Caco-2 (cell line): ENCODE measurements around the gene UBTD2. TPM values are rescaled to one million over a fixed set of nuclear protein-coding genes. Genes with fewer than 3 reads are reported as not detected.

Source experiments
- BruUV-seq: library from RNA; stranded (reverse); fragments of 400-500 nt; replicated peaks from 2 replicates; lab custom pipeline; 2021; lab: Mats Ljungman, UMichigan
- CTCF ChIA-PET: fragments of 300-600 bp; sonication (Branson Sonifier 250); formaldehyde crosslinking; loops from one replicate; lab custom pipeline; 2022; ENCODE audit warnings: antibody characterized with exemption; lab: Charles Lee
- POLR2A ChIA-PET: fragments of 300-600 bp; sonication (Branson Sonifier 250); formaldehyde crosslinking; loops from one replicate; lab custom pipeline; 2022; ENCODE audit warnings: antibody characterized with exemption; lab: Charles Lee
- DNase-seq, 2 experiments: peaks; one replicate each; pipeline versions ENCODE4 v3.0.0 to v3.0.0-alpha.2; 2020 to 2022
- H3K27me3 ChIP-seq: replicated peaks from 2 replicates; pipeline ENCODE4 v1.6.0; 2011; ENCODE audit warnings: low read length; ENCODE audit not compliant: control insufficient read depth, insufficient read depth
- H3K36me3 ChIP-seq: 2 replicates; pipeline ENCODE4 v1.5.1; 2011; ENCODE audit warnings: low read length; ENCODE audit not compliant: control insufficient read depth, insufficient read depth
- H3K4me1 ChIP-seq: fragments of 250-450 bp; sonication (Bioruptor Pico); 2 replicates; pipeline ENCODE4 v1.5.1; 2020; ENCODE audit warnings: mild to moderate bottlenecking
- H3K4me3 ChIP-seq: 2 replicates; pipeline ENCODE4 v1.5.1; 2011; ENCODE audit warnings: low read depth, mild to moderate bottlenecking, control low read depth, low read length
- H3K9me3 ChIP-seq: fragments of 250-450 bp; sonication (Bioruptor Pico); 2 replicates; pipeline ENCODE4 v1.5.1; 2020; ENCODE audit warnings: mild to moderate bottlenecking, moderate library complexity
- H3K27ac Mint-ChIP-seq: one replicate; pipeline ENCODE4 v1.8.0; 2022; ENCODE audit warnings: mixed read lengths; ENCODE audit not compliant: unreplicated experiment
- H3K27me3 Mint-ChIP-seq: one replicate; pipeline ENCODE4 v1.8.0; 2022; ENCODE audit warnings: mixed read lengths; ENCODE audit not compliant: insufficient read depth, unreplicated experiment
- H3K36me3 Mint-ChIP-seq: one replicate; pipeline ENCODE4 v1.8.0; 2022; ENCODE audit warnings: mild to moderate bottlenecking, mixed read lengths; ENCODE audit not compliant: insufficient read depth, unreplicated experiment
- H3K4me1 Mint-ChIP-seq: one replicate; pipeline ENCODE4 v1.8.0; 2022; ENCODE audit warnings: low read depth, mixed read lengths; ENCODE audit not compliant: unreplicated experiment
- H3K4me3 Mint-ChIP-seq: one replicate; pipeline ENCODE4 v1.8.0; 2022; ENCODE audit warnings: mild to moderate bottlenecking, moderate library complexity, mixed read lengths; ENCODE audit not compliant: unreplicated experiment
- H3K9me3 Mint-ChIP-seq: one replicate; pipeline ENCODE4 v1.8.0; 2022; ENCODE audit warnings: mixed read lengths; ENCODE audit not compliant: unreplicated experiment
- CTCF ChIP-seq, 2 experiments: fragments of 200-600 bp in 1 of 2; IDR thresholded peaks; 1 replicate in 1 of 2; 2 replicates in 1 of 2; pipeline versions ENCODE4 v1.5.1 to v1.8.0; 2011 to 2022; ENCODE audit warnings: antibody characterized with exemption in 1 of 2, control low read depth in 1 of 2, inconsistent platforms in 1 of 2, low read depth in 1 of 2, low read length in 1 of 2, mild to moderate bottlenecking in 1 of 2, moderate library complexity in 1 of 2; ENCODE audit not compliant: insufficient read depth in 1 of 2, severe bottlenecking in 1 of 2, unreplicated experiment in 1 of 2
- intact Hi-C: fragments of 100-400 bp; cut with micrococcal nuclease; formaldehyde crosslinking; loops from one replicate; pipeline ENCODE4 v1.10.0; 2022; ENCODE audit not compliant: unreplicated experiment
- total RNA-seq: library from RNA; stranded (reverse); gene quantifications from 2 replicates; pipeline ENCODE4 v1.2.3, GENCODE V29; 2022

Gene UBTD2
- total RNA-seq, 1 experiment from 2014 or later = 32.4 TPM

GRCh38 chr5:172281346-172281745, 2.2 kb downstream of the UBTD2 start:
- POLR2A ChIA-PET = no interaction called here
- no peak for TF ChIP-seq CTCF (IDR thresholded peaks at IDR 0.05; ENCODE audit: insufficient read depth in 1 of 2, low read depth in 1 of 2, low read length in 1 of 2, severe bottlenecking in 1 of 2, unreplicated experiment in 1 of 2)
- H3K4me3 ChIP-seq = peak overlapping the region; percentile 18; the same call in 1 of the 2 replicates
- H3K4me3 Mint-ChIP-seq = peak overlapping the region; percentile 86
- CTCF ChIA-PET = no interaction called here
- H3K36me3 ChIP-seq = no peaks in the 10 kb centered on the region; the same call in 1 of the 2 replicates
- peaks cover 12% of the 10 kb centered on the region for H3K4me1 Mint-ChIP-seq
- no peaks in the 10 kb centered on the region for H3K27me3 Mint-ChIP-seq
- H3K27me3 ChIP-seq = no peaks in the 10 kb centered on the region
- no TSS peak for BruUV-seq
- no peaks in the 10 kb centered on the region for H3K9me3 ChIP-seq
- no peaks in the 10 kb centered on the region for H3K9me3 Mint-ChIP-seq
- intact Hi-C loops = loop anchor here (5.0 kb wide), 1 partner anchor 91 kb away; no protein-coding TSS in a partner anchor
- peaks cover 5% of the 10 kb centered on the region; the same call in 1 of the 2 replicates for H3K4me1 ChIP-seq
- DNase-seq = no peak
- peak overlapping the region; percentile 84 for H3K27ac Mint-ChIP-seq
- peaks cover 22% of the 10 kb centered on the region for H3K36me3 Mint-ChIP-seq

GRCh38 chr5:172280929-172281328, 2.6 kb downstream of the UBTD2 start:
- no peak for TF ChIP-seq CTCF (IDR thresholded peaks at IDR 0.05; ENCODE audit: insufficient read depth in 1 of 2, low read depth in 1 of 2, low read length in 1 of 2, severe bottlenecking in 1 of 2, unreplicated experiment in 1 of 2)
- Mint-ChIP-seq H3K27ac (no peak overlapping the region), H3K27me3 (no peaks in the 10 kb centered on the region), H3K4me3 (peak overlapping the region; percentile 86), H3K9me3 (no peaks in the 10 kb centered on the region), H3K36me3 (peaks cover 22% of the 10 kb centered on the region), H3K4me1 (peaks cover 17% of the 10 kb centered on the region)
- no TSS peak for BruUV-seq
- peaks cover 5% of the 10 kb centered on the region; the same call in 1 of the 2 replicates for H3K4me1 ChIP-seq
- no peaks in the 10 kb centered on the region for H3K27me3 ChIP-seq
- intact Hi-C loops = loop anchor here (5.0 kb wide), 1 partner anchor 91 kb away; no protein-coding TSS in a partner anchor
- H3K4me3 ChIP-seq = no peak overlapping the region
- no peaks in the 10 kb centered on the region for H3K9me3 ChIP-seq
- ChIA-PET CTCF (no interaction called here), POLR2A (no interaction called here)
- no peaks in the 10 kb centered on the region; the same call in 1 of the 2 replicates for H3K36me3 ChIP-seq
- DNase-seq = no peak

- peaks cover 23% of the 10 kb centered on the region for H3K4me1 Mint-ChIP-seq
Measured at GRCh38 chr5:172280317-172280716, 3.2 kb downstream of the UBTD2 start.

More at GRCh38 chr5:172280317-172280716, 3.2 kb downstream of the UBTD2 start:
- H3K4me3 Mint-ChIP-seq = no peak overlapping the region
- Histone ChIP-seq H3K36me3 (no peaks in the 10 kb centered on the region; the same call in 1 of the 2 replicates), H3K9me3 (no peaks in the 10 kb centered on the region), H3K4me3 (no peak overlapping the region), H3K27me3 (no peaks in the 10 kb centered on the region), H3K4me1 (peaks cover 5% of the 10 kb centered on the region; the same call in 1 of the 2 replicates)
- no peaks in the 10 kb centered on the region for H3K9me3 Mint-ChIP-seq
- no TSS peak for BruUV-seq
- intact Hi-C loops = loop anchor here (5.0 kb wide), 1 partner anchor 92 kb away; no protein-coding TSS in a partner anchor
- H3K36me3 Mint-ChIP-seq = peaks cover 22% of the 10 kb centered on the region
- no peaks in the 10 kb centered on the region for H3K27me3 Mint-ChIP-seq
- no peak for DNase-seq
- ChIA-PET POLR2A (no interaction called here), CTCF (no interaction called here)
- no peak for TF ChIP-seq CTCF (IDR thresholded peaks at IDR 0.05; ENCODE audit: insufficient read depth in 1 of 2, low read depth in 1 of 2, low read length in 1 of 2, severe bottlenecking in 1 of 2, unreplicated experiment in 1 of 2)
- H3K27ac Mint-ChIP-seq = no peak overlapping the region
